ENCODE results near the gene MSRB3. TPM values are rescaled to one million over a fixed set of nuclear protein-coding genes. Genes with fewer than 3 reads are reported as not detected.
"Not testable (repeated sequence)": the region's sequence is repeated elsewhere in the genome, so short reads cannot be mapped to it uniquely, and the experiment has no call there.

The MSRB3 gene
- total RNA-seq, 1 experiment from 2014 or later: not detected

- no peak for DNase-seq (ENCODE audit: low spot score)
Observed at GRCh38 chr12:65287426-65287825, 8.9 kb downstream of the MSRB3 start.

- no peak for DNase-seq (ENCODE audit: low spot score)
Observed at GRCh38 chr12:65292241-65292640, 13.8 kb downstream of the MSRB3 start.

- DNase-seq (ENCODE audit: low spot score): no peak
Observed at GRCh38 chr12:65293735-65294134, 15.3 kb downstream of the MSRB3 start.

- DNase-seq (ENCODE audit: low spot score): no peak
Observed at GRCh38 chr12:65294641-65295262, 16.3 kb downstream of the MSRB3 start.

GRCh38 chr12:65296508-65297265 lies 18.2 kb downstream of the MSRB3 start:
- DNase-seq (ENCODE audit: low spot score): no peak

- DNase-seq (ENCODE audit: low spot score): no peak
Observed at GRCh38 chr12:65300097-65300496, 21.6 kb downstream of the MSRB3 start.

GRCh38 chr12:65300679-65301349 lies 22.3 kb downstream of the MSRB3 start:
- peak; percentile 68 for DNase-seq (ENCODE audit: low spot score)

- DNase-seq (ENCODE audit: low spot score): no peak
Observed at GRCh38 chr12:65302891-65303290, 24.4 kb downstream of the MSRB3 start.

- DNase-seq (ENCODE audit: low spot score): no peak
Observed at GRCh38 chr12:65305346-65305950, 27.0 kb downstream of the MSRB3 start.

- DNase-seq (ENCODE audit: low spot score): peak; percentile 87
Observed at GRCh38 chr12:65306366-65307168, 28.1 kb downstream of the MSRB3 start.

GRCh38 chr12:65307169-65307501 lies 28.7 kb downstream of the MSRB3 start:
- no peak for DNase-seq (ENCODE audit: low spot score)

GRCh38 chr12:65308006-65308405 lies 29.5 kb downstream of the MSRB3 start:
- DNase-seq (ENCODE audit: low spot score): no peak

GRCh38 chr12:65308601-65309071 lies 30.2 kb downstream of the MSRB3 start:
- no peak for DNase-seq (ENCODE audit: low spot score)

- DNase-seq (ENCODE audit: low spot score): no peak
Observed at GRCh38 chr12:65311260-65311659, 32.8 kb downstream of the MSRB3 start.

- DNase-seq (ENCODE audit: low spot score): peak; percentile 68
Observed at GRCh38 chr12:65313719-65314317, 35.3 kb downstream of the MSRB3 start.

GRCh38 chr12:65315238-65315637 lies 36.8 kb downstream of the MSRB3 start:
- DNase-seq (ENCODE audit: low spot score): not testable (repeated sequence)

GRCh38 chr12:65318186-65318685 lies 39.8 kb downstream of the MSRB3 start:
- no peak for DNase-seq (ENCODE audit: low spot score)

GRCh38 chr12:65319688-65320200 lies 41.3 kb downstream of the MSRB3 start:
- peak; percentile 25 for DNase-seq (ENCODE audit: low spot score)

GRCh38 chr12:65323070-65323469 lies 44.6 kb downstream of the MSRB3 start:
- no peak for DNase-seq (ENCODE audit: low spot score)

- no peak for DNase-seq (ENCODE audit: low spot score)
Observed at GRCh38 chr12:65324056-65324455, 45.6 kb downstream of the MSRB3 start.

- DNase-seq (ENCODE audit: low spot score): no peak
Observed at GRCh38 chr12:65324551-65324950, 46.1 kb downstream of the MSRB3 start.

All from HT-29 (cell line).